ENCODE results near the gene ABTB1.
"Not testable (repeated sequence)": the region's sequence is repeated elsewhere in the genome, so short reads cannot be mapped to it uniquely, and the experiment has no call there.

ABTB1 gene

GRCh38 chr3:127702151-127702578 is 29.4 kb downstream of the ABTB1 start:
- no peak for DNase-seq (ENCODE audit: low read depth in 2 of 2)

GRCh38 chr3:127704840-127705239 is 32.1 kb downstream of the ABTB1 start:
- not testable (repeated sequence) for DNase-seq (ENCODE audit: low read depth in 2 of 2)

GRCh38 chr3:127706312-127706711 is 33.6 kb downstream of the ABTB1 start:
- no peak for DNase-seq (ENCODE audit: low read depth in 2 of 2)

GRCh38 chr3:127706785-127707351 is 34.1 kb downstream of the ABTB1 start:
- DNase-seq (ENCODE audit: low read depth in 2 of 2): no peak

- DNase-seq (ENCODE audit: low read depth in 2 of 2): no peak
These were observed 35.2 kb downstream of the ABTB1 start for GRCh38 chr3:127707851-127708411.

GRCh38 chr3:127708837-127709236 is 36.1 kb downstream of the ABTB1 start:
- no peak for DNase-seq (ENCODE audit: low read depth in 2 of 2)

- no peak for DNase-seq (ENCODE audit: low read depth in 2 of 2)
These were observed 36.7 kb downstream of the ABTB1 start for GRCh38 chr3:127709320-127710060.

- no peak for DNase-seq (ENCODE audit: low read depth in 2 of 2)
These were observed 37.6 kb downstream of the ABTB1 start for GRCh38 chr3:127710155-127710941.

GRCh38 chr3:127711021-127711695 is 38.4 kb downstream of the ABTB1 start:
- DNase-seq (ENCODE audit: low read depth in 2 of 2): no peak

GRCh38 chr3:127711896-127712295 is 39.1 kb downstream of the ABTB1 start:
- DNase-seq (ENCODE audit: low read depth in 2 of 2): no peak

- no peak for DNase-seq (ENCODE audit: low read depth in 2 of 2)
These were observed 39.7 kb downstream of the ABTB1 start for GRCh38 chr3:127712461-127712860.

- no peak for DNase-seq (ENCODE audit: low read depth in 2 of 2)
These were observed 40.4 kb downstream of the ABTB1 start for GRCh38 chr3:127712881-127713771.

- no peak for DNase-seq (ENCODE audit: low read depth in 2 of 2)
These were observed 41.4 kb downstream of the ABTB1 start for GRCh38 chr3:127714125-127714571.

GRCh38 chr3:127714866-127715265 is 42.1 kb downstream of the ABTB1 start:
- no peak for DNase-seq (ENCODE audit: low read depth in 2 of 2)

GRCh38 chr3:127715532-127715931 is 42.8 kb downstream of the ABTB1 start:
- DNase-seq (ENCODE audit: low read depth in 2 of 2): no peak

- no peak for DNase-seq (ENCODE audit: low read depth in 2 of 2)
These were observed 43.6 kb downstream of the ABTB1 start for GRCh38 chr3:127716384-127716783.

GRCh38 chr3:127717357-127718244 is 44.8 kb downstream of the ABTB1 start:
- DNase-seq (ENCODE audit: low read depth in 2 of 2): no peak

GRCh38 chr3:127718245-127718915 is 45.6 kb downstream of the ABTB1 start:
- DNase-seq (ENCODE audit: low read depth in 2 of 2): no peak

- DNase-seq (ENCODE audit: low read depth in 2 of 2): no peak
These were observed 46.2 kb downstream of the ABTB1 start for GRCh38 chr3:127718916-127719290.
